LNCaP clone FGC (cell line): ENCODE data around the gene DKK3.

Experiments
- DNase-seq: peaks from one replicate; pipeline ENCODE4 v3.0.0-alpha.2; 2011; ENCODE audit warnings: low read depth
- H3K4me3 ChIP-seq: 2 replicates; pipeline ENCODE4 v1.5.1; 2011; ENCODE audit warnings: mild to moderate bottlenecking, low read depth, low read length, control low read depth
- TF ChIP-seq, protein P1 (sequence below): IDR thresholded peaks from 2 replicates; pipeline ENCODE4 v1.5.1; 2012; ENCODE audit warnings: mild to moderate bottlenecking; ENCODE audit not compliant: control insufficient read depth, insufficient read depth; ENCODE audit errors: extremely low read depth

The DKK3 gene

GRCh38 chr11:12007769-12008737, at the start of gene DKK3:
TSS of gene DKK3 (minus strand) at chr11:12008626. CDS start at chr11:12008582, 44 bp downstream.
- no peak for DNase-seq
- TF ChIP-seq, protein P1, sequence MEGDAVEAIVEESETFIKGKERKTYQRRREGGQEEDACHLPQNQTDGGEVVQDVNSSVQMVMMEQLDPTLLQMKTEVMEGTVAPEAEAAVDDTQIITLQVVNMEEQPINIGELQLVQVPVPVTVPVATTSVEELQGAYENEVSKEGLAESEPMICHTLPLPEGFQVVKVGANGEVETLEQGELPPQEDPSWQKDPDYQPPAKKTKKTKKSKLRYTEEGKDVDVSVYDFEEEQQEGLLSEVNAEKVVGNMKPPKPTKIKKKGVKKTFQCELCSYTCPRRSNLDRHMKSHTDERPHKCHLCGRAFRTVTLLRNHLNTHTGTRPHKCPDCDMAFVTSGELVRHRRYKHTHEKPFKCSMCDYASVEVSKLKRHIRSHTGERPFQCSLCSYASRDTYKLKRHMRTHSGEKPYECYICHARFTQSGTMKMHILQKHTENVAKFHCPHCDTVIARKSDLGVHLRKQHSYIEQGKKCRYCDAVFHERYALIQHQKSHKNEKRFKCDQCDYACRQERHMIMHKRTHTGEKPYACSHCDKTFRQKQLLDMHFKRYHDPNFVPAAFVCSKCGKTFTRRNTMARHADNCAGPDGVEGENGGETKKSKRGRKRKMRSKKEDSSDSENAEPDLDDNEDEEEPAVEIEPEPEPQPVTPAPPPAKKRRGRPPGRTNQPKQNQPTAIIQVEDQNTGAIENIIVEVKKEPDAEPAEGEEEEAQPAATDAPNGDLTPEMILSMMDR, result no peak
- no peak within 1 kb of the TSS for H3K4me3 ChIP-seq

DNA sequence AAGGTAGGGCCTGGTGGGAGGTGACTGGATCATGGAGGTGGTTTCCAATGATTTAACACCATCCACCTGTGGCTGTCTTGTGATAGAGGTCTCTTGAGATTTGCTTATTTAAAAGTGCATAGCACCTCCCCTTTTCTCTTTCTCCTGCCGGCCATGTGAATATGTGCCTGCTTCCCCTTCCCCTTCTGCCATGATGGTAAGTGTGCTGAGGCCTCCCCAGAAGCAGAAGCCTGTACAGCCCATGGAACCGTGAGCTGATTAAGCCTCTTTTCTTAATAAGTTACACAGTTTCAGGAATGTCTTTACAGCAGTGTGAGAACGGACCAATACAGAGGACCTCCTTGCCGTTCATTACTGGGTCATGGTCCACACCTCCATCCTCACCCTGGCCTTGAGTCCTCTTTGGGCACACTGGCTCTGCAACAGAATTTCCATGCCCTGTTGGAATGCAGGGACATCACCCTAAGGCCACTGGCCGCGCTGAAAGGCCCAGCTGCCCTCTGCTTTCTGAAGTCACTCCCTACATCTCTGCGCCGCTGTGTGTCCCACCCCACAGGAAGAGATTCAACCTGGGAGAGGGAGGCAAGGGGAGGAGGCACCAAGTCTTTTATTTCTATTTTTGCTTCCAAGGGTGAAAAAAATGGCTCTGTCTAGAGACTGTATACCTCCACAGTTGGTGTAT, 49.0 kb upstream of the DKK3 start:
- TF ChIP-seq, protein P1, result no peak
- DNase-seq, result no peak
- no peak overlapping the region for H3K4me3 ChIP-seq

DNA sequence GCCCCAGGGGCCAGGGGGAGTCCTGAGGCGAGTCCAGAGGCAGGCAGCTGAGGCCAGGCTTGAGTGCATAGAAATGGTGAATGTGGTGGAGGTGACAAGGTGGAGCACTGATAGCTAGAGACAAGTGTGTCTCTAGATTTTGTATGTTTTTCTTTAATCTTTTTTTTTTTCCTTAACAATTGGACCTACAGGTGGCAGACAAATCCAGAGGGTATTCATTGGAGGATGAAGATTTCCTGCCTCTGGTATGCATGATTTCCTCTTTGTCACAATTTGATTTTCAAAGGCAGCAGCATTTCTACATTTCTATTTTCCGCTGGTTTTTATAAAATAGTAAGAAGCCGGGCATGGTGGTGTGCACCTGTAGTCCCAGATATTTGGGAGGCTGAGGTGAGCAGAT, 47.7 kb upstream of the DKK3 start:
- H3K4me3 ChIP-seq, result no peak overlapping the region
- TF ChIP-seq, protein P1, result no peak
- no peak for DNase-seq

DNA sequence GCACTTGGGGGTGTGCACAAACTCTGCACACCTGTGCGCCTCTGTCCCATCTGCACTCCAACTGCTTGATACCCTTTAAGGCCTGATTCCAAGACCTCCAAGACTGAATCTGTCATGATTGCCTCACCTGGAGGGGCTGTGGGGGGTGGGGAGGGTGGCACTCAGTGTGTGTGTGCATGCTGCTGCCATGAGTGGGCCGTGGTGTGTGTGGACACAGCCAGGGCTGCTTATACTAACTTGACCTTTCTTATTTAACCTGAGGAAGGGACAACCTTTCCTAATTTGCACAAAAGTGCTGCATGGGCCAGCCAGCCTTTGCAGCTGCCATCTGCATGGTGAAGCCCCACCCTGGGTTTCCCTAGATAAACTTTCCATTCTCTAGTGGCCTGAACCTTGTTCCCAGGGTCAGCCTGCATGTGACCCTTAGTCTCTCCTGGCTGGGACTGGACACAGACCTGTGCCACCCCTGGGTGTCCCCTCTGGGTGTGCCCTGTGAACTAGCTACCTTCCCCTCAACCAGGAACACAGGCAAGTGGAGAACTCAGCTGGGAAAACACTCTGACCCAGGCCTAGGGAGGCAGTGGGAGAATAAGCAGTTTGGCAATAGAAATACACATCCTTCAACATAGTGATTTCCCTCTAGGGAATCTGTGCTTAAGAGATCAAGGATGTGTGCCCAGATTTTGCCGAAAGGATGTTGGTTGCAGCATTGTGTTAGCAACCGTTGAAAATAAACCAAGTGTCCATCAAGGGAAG, 45.4 kb upstream of the DKK3 start:
- DNase-seq, result no peak
- H3K4me3 ChIP-seq, result no peak overlapping the region
- TF ChIP-seq, protein P1, result no peak

DNA sequence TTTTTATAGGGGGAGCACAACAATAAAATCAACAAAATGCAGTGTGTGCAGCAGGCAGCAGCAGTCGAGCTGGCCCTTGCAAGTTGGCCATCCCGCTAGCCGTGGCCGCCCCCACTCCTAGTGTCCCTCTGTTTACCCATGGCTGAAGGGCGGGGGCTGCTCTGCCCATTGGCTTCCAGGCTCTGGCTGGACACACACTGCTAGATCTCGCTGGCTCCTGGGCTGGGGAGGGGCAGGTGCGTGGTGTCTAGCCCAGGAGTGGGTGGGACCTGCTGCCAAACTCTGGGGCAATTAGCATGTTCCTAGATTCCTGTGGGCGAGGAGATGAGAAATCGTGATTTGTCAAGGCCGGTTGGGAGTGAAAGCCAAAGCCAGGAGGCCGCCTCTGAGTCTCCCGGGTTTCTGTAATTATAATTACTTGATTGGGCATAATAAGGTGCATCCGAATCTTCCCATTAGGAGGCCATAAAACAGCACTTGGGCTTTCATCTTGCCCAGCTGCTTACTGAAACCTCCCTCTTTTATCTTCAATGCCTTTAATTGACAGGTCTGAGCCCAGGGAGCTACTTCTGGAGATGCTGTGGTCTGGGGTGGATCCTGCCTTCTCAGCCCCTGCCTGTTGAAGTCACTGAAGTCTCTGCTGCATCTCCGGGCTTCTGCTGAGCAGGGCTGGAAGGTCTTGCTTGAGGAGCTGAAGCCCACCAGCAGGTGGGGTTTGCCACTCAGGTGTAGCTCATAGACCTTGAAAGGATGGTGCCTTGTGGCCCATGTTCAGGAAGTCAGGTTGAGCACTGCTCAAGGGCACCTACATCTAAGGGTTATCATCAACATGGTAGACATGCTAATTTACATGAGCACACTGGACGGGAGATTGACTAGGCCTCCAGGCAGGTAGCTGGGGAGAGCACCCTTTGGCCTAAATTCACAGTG, 44.5 kb upstream of the DKK3 start:
- TF ChIP-seq, protein P1, result no peak
- H3K4me3 ChIP-seq, result no peak overlapping the region
- no peak for DNase-seq

- TF ChIP-seq, protein P1, result no peak
- H3K4me3 ChIP-seq, result no peak overlapping the region
- no peak for DNase-seq
These were observed 42.8 kb upstream of the DKK3 start for GRCh38 chr11:12051287-12051662.
